GM19025 (cell line): ENCODE results near the gene EYS.

Source experiments
- ATAC-seq: cut with Tn5 transposase; IDR thresholded peaks from one replicate; pipeline ENCODE4 v1.9.1; 2021; ENCODE audit warnings: mild to moderate bottlenecking, low read depth, moderate library complexity; ENCODE audit not compliant: unreplicated experiment

EYS gene

GRCh38 chr6:65707126-65707826 is at the start of gene EYS:
Gene EYS, minus strand, starts transcription at chr6:65707226. Its CDS starts 211,816 bp downstream, at chr6:65495410.
- ATAC-seq: no peak

GRCh38 chr6:65746302-65746701 is 39.3 kb upstream of the EYS start:
- ATAC-seq: no peak

- no peak for ATAC-seq
Observed at GRCh38 chr6:65745614-65746013, 38.6 kb upstream of the EYS start.

GRCh38 chr6:65728879-65729479 is 22.0 kb upstream of the EYS start:
- no peak for ATAC-seq

GRCh38 chr6:65719101-65719500 is 12.1 kb upstream of the EYS start:
- ATAC-seq: no peak

GRCh38 chr6:65711531-65711930 is 4.5 kb upstream of the EYS start:
- no peak for ATAC-seq

GRCh38 chr6:65709099-65709830 is 2.2 kb upstream of the EYS start:
- ATAC-seq: no peak

GRCh38 chr6:65708162-65708561 is 1.1 kb upstream of the EYS start:
- no peak for ATAC-seq

GRCh38 chr6:65706436-65706835 is 590 bp downstream of the EYS start:
- ATAC-seq: no peak

GRCh38 chr6:65701325-65701724 is 5.7 kb downstream of the EYS start:
- no peak for ATAC-seq

- no peak for ATAC-seq
Observed at GRCh38 chr6:65700561-65700960, 6.5 kb downstream of the EYS start.

GRCh38 chr6:65692109-65692508 is 14.9 kb downstream of the EYS start:
- ATAC-seq: no peak

- ATAC-seq: no peak
Observed at GRCh38 chr6:65680232-65680631, 26.8 kb downstream of the EYS start.

GRCh38 chr6:65671922-65672321 is 35.1 kb downstream of the EYS start:
- ATAC-seq: no peak

- no peak for ATAC-seq
Observed at GRCh38 chr6:65667916-65668656, 38.9 kb downstream of the EYS start.

- no peak for ATAC-seq
Observed at GRCh38 chr6:65650086-65650485, 56.9 kb downstream of the EYS start.

- no peak for ATAC-seq
Observed at GRCh38 chr6:65649392-65649791, 57.6 kb downstream of the EYS start.

GRCh38 chr6:65646544-65646943 is 60.5 kb downstream of the EYS start:
- ATAC-seq: no peak

- no peak for ATAC-seq
Observed at GRCh38 chr6:65642776-65643175, 64.2 kb downstream of the EYS start.

GRCh38 chr6:65638047-65638831 is 68.8 kb downstream of the EYS start:
- ATAC-seq: no peak
